Activated naive CD4-positive, alpha-beta T cell treated with anti-CD3 and anti-CD28 coated beads, Interleukin-2, amount 50 U/mL, for 72 hours (primary cell): ENCODE data around the gene KIF1C. TPM values are rescaled to one million over a fixed set of nuclear protein-coding genes. Genes with fewer than 3 reads are reported as not detected.
"Not testable (repeated sequence)": the region's sequence is repeated elsewhere in the genome, so short reads cannot be mapped to it uniquely, and the experiment has no call there.

Experiments used
- ATAC-seq, 2 donors: fragments of 150-1000 bp; cut with Tn5 transposase; 2 replicates each; pipeline ENCODE4 v1.10.0; 2021; ENCODE audit warnings: mild to moderate bottlenecking in 2 of 2, moderate library complexity in 2 of 2
- DNase-seq, 2 donors: peaks; one replicate each; pipeline ENCODE4 v3.0.0; 2021 to 2022; ENCODE audit warnings: low spot score in 2 of 2
- H3K27ac Mint-ChIP-seq, 2 donors: one replicate each; pipeline ENCODE4 v1.8.0; 2022; ENCODE audit warnings: mild to moderate bottlenecking in 2 of 2, mixed read lengths in 2 of 2
- H3K36me3 Mint-ChIP-seq, 2 donors: one replicate each; pipeline ENCODE4 v1.8.0; 2022; ENCODE audit warnings: mixed read lengths in 2 of 2
- H3K9me3 Mint-ChIP-seq, 2 donors: one replicate each; pipeline ENCODE4 v1.8.0; 2022; ENCODE audit warnings: mixed read lengths in 2 of 2
- total RNA-seq, 2 donors: library from RNA; stranded (reverse); gene quantifications; one replicate each; pipeline ENCODE4 v1.2.3, GENCODE V29; 2022

KIF1C gene
- total RNA-seq, 2 donors from 2014 or later = 37.9 to 42.4 TPM

GRCh38 chr17:5049314-5049841 lies 51.6 kb downstream of the KIF1C start:
- no peaks in the 10 kb centered on the region for H3K36me3 Mint-ChIP-seq
- H3K9me3 Mint-ChIP-seq = no peaks in the 10 kb centered on the region
- peak overlapping the region; percentile 66 to 68 for H3K27ac Mint-ChIP-seq
- ATAC-seq (peak; percentile 75 to 86), DNase-seq (no peak)

GRCh38 chr17:5050278-5050677 lies 52.5 kb downstream of the KIF1C start:
- DNase-seq (no peak), ATAC-seq (no peak)
- Mint-ChIP-seq H3K36me3 (no peaks in the 10 kb centered on the region), H3K27ac (peak overlapping the region in 1 of 2 donors; percentile 66), H3K9me3 (no peaks in the 10 kb centered on the region)

DNA sequence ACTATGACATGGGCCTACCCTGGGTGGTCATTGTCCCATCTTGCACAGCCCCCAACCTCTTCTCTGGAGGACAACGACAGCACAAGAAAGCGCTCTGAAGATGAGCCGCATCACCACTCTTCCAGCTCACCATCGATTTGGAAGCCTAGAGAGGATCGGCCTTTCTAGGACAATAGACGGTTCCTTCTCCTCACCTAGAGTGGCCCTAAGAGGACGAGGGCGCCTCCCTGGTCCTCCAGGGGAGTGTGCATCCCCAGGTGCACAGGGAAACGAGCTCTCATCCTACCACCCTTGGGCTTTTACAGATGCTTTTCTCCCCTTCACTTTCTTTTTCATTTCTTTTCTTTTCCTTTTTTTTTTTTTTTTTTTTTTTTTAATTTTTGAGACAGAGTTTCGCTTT lies 57.8 kb downstream of the KIF1C start:
- ATAC-seq = no peak
- H3K27ac Mint-ChIP-seq = no peak overlapping the region
- H3K9me3 Mint-ChIP-seq = no peaks in the 10 kb centered on the region
- no peaks in the 10 kb centered on the region for H3K36me3 Mint-ChIP-seq
- DNase-seq = no peak

DNA sequence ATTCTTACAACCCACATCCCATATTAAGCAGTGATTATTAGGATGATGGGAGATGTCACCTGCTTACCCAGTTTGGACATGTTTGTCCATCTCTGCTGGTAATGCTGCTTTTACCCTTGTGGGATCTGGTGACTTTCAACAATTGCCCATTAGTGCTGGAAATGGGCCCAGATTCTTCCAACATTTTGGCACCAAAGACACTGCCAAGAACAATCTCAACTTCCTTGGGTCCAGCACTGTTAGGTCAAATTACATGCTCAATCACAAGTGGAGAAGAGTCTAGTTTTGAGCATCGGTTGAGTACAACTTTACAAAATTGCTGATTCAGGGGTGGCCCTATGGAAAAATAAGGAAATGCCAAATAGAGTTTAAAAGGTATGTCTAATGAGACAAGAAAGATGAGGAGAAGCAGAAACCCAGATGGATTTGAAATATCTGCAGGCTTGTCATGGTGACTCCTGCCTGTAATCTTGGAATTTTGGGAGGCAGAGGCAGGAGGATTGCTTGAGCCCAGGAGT lies 67.5 kb downstream of the KIF1C start:
- no peaks in the 10 kb centered on the region for H3K9me3 Mint-ChIP-seq
- no peak overlapping the region for H3K27ac Mint-ChIP-seq

GRCh38 chr17:5068236-5068635 lies 70.5 kb downstream of the KIF1C start:
- no peaks in the 10 kb centered on the region for H3K9me3 Mint-ChIP-seq
- DNase-seq (no peak), ATAC-seq (no peak)
- no peaks in the 10 kb centered on the region for H3K36me3 Mint-ChIP-seq
- H3K27ac Mint-ChIP-seq = no peak overlapping the region

More for the DNA sequence above, 67.5 kb downstream of the KIF1C start:
- H3K36me3 Mint-ChIP-seq = no peaks in the 10 kb centered on the region
- DNase-seq = no peak
- ATAC-seq = no peak

DNA sequence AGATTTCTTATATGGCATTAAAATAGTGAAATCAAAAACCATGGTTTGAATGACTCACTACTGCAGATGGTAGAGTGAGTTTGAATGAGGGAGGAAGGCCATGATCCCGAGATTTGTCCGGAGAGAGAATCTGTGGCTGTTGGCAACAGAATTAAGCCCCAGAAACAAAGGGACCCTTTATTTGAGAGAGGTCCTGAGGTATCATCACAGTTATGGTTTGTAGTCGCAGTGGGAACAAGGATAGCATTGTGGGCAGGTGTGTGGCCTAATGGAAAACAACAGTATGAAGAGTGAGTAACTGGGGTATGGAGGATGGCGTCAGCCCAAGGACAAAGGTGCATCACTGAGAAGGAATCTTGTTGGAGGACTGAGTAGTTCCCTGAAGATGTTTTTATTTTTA lies 72.0 kb downstream of the KIF1C start:
- DNase-seq = no peak
- H3K36me3 Mint-ChIP-seq = no peaks in the 10 kb centered on the region
- H3K9me3 Mint-ChIP-seq = no peaks in the 10 kb centered on the region
- ATAC-seq = no peak
- H3K27ac Mint-ChIP-seq = no peak overlapping the region

DNA sequence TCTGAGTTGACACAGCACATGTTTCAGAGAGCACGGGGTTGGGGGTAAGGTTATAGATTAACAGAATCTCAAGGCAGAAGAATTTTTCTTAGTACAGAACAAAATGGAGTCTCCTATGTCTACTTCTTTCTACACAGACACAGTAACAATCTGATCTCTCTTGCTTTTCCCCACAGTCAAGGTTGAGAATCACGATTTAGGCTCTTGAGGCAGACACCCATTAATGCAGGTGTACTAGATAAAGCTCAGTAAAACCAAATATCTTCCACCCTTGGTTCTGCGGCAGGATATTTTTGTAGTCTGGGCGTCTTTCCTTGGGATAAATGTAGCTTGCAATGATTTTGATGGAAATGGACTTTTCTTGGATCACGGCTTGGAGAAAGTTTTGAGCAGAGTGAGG lies 77.7 kb downstream of the KIF1C start:
- peaks cover 12 to 24% of the 10 kb centered on the region in 2 donors for H3K36me3 Mint-ChIP-seq
- ATAC-seq, H3K9me3 Mint-ChIP-seq, H3K27ac Mint-ChIP-seq, DNase-seq: not testable (repeated sequence)

DNA sequence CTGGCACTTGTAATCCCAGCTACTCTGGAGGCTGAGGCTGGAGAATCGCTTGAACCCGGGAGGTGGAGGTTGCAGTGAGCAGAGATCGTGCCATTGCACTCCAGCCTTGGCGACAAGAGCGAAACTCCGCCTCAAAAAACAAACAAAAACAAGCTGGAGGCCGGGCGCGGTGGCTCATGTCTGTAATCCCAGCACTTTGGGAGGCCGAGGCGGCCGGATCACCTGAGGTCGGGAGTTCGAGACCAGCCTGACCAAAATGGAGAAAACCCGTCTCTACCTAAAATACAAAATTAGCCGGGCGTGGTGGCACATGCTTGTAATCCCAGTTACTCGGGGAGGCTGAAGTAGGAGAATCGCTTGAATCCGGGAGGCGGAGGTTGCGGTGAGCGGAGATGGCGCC lies 79.5 kb downstream of the KIF1C start:
- not testable (repeated sequence) for ATAC-seq

GRCh38 chr17:5077781-5078105 lies 80.0 kb downstream of the KIF1C start:
- H3K9me3 Mint-ChIP-seq = peaks cover 2 to 11% of the 10 kb centered on the region in 2 donors
- ATAC-seq (peak in 1 of 2 donors; percentile 9), DNase-seq (peak in 1 of 2 donors; percentile 57)
- H3K36me3 Mint-ChIP-seq = peaks cover 15 to 34% of the 10 kb centered on the region in 2 donors
- H3K27ac Mint-ChIP-seq = peak overlapping the region; percentile 89 to 90

More for the DNA sequence above, 79.5 kb downstream of the KIF1C start:
- Mint-ChIP-seq H3K36me3 (peaks cover 12 to 31% of the 10 kb centered on the region in 2 donors), H3K27ac (peak overlapping the region in 1 of 2 donors; percentile 89)
- not testable (repeated sequence) for DNase-seq, H3K9me3 Mint-ChIP-seq

Other genes starting within 250 kb of the KIF1C start
- gene TM4SF5, start 226.1 kb upstream of the KIF1C start, total RNA-seq = not detected
- under 1 TPM in 1 of 2 donors, not detected in 1; 0.50 TPM for gene VMO1, start 211.6 kb upstream of the KIF1C start, total RNA-seq
- gene GLTPD2, start 209.0 kb upstream of the KIF1C start, total RNA-seq = not detected
- gene PSMB6, start 201.8 kb upstream of the KIF1C start, total RNA-seq = 100 to 1,000 TPM; 133 to 135 TPM
- 10 to 100 TPM; 23.6 to 31.4 TPM for gene PLD2, start 190.8 kb upstream of the KIF1C start, total RNA-seq
- gene MINK1, start 164.6 kb upstream of the KIF1C start, total RNA-seq = 10 to 100 TPM; 83.0 to 84.9 TPM
- 1 to 10 TPM in 1 of 2 donors, under 1 TPM in 1; 0.59 to 2.9 TPM for gene C17orf107, start 98.4 kb upstream of the KIF1C start, total RNA-seq
- under 1 TPM in 1 of 2 donors, not detected in 1; 0.27 TPM for gene CHRNE, start 94.9 kb upstream of the KIF1C start, total RNA-seq
- not detected for gene GP1BA, start 65.7 kb upstream of the KIF1C start, total RNA-seq
- gene SLC25A11, start 57.9 kb upstream of the KIF1C start, total RNA-seq = 10 to 100 TPM; 69.4 to 89.1 TPM
- gene RNF167, start 57.7 kb upstream of the KIF1C start, total RNA-seq = 100 to 1,000 TPM; 188 to 241 TPM
- 1,000 to 10,000 TPM; 1,929 to 1,966 TPM for gene PFN1, start 49.4 kb upstream of the KIF1C start, total RNA-seq
- 10 to 100 TPM; 32.1 to 47.9 TPM for gene ENO3, start 46.8 kb upstream of the KIF1C start, total RNA-seq
- 10 to 100 TPM; 70.3 to 94.6 TPM for gene SPAG7, start 30.1 kb upstream of the KIF1C start, total RNA-seq
- 10 to 100 TPM; 66.2 to 82.3 TPM for gene CAMTA2, start 10.3 kb upstream of the KIF1C start, total RNA-seq
- gene INCA1, start 428 bp upstream of the KIF1C start, total RNA-seq = 1 to 10 TPM in 1 of 2 donors, under 1 TPM in 1; 0.53 to 2.6 TPM
- gene SLC52A1, start 37.5 kb downstream of the KIF1C start, total RNA-seq = under 1 TPM; 0.20 to 0.23 TPM
- gene ZFP3, start 80.5 kb downstream of the KIF1C start, total RNA-seq = 1 to 10 TPM in 1 of 2 donors, under 1 TPM in 1; 0.73 to 1.7 TPM
- gene ZNF232, start 113.9 kb downstream of the KIF1C start, total RNA-seq = 10 to 100 TPM; 15.5 to 19.2 TPM
- gene USP6, start 118.1 kb downstream of the KIF1C start, total RNA-seq = under 1 TPM in 1 of 2 donors, not detected in 1; 0.18 TPM
- 1 to 10 TPM; 3.3 to 8.2 TPM for gene ZNF594, start 193.9 kb downstream of the KIF1C start, total RNA-seq
- gene SCIMP, start 236.9 kb downstream of the KIF1C start, total RNA-seq = under 1 TPM in 1 of 2 donors, not detected in 1; 0.14 TPM